Astrocyte (in vitro differentiated cells and primary cell): ENCODE measurements around the gene TIMM13. TPM values are rescaled to one million over a fixed set of nuclear protein-coding genes. Genes with fewer than 3 reads are reported as not detected.

Source experiments
- DNase-seq: peaks from one replicate; pipeline ENCODE4 v3.0.0-alpha.2; 2010; ENCODE audit warnings: low read depth
- FAIRE-seq: peaks from 2 replicates; lab custom pipeline; 2011; peaks lifted over from hg19 to GRCh38; lab: Jason Lieb, UNC
- H2AFZ ChIP-seq: 2 replicates; pipeline ENCODE4 v1.6.0; 2012; ENCODE audit warnings: low read depth, low read length, inconsistent platforms
- H3K27ac ChIP-seq: 2 replicates; pipeline ENCODE4 v1.5.1; 2011; ENCODE audit warnings: low read depth, low read length, inconsistent platforms
- H3K27me3 ChIP-seq: 2 replicates; pipeline ENCODE4 v1.6.0; 2011; ENCODE audit warnings: low read length, inconsistent platforms; ENCODE audit not compliant: insufficient read depth
- H3K36me3 ChIP-seq: 2 replicates; pipeline ENCODE4 v1.5.1; 2011; ENCODE audit warnings: low read length, inconsistent platforms; ENCODE audit not compliant: insufficient read depth
- H3K4me1 ChIP-seq: 2 replicates; pipeline ENCODE4 v1.5.1; 2011; ENCODE audit warnings: low read length, inconsistent platforms; ENCODE audit not compliant: insufficient read depth
- H3K4me2 ChIP-seq: 2 replicates; pipeline ENCODE4 v1.6.0; 2012; ENCODE audit warnings: low read length, inconsistent platforms
- H3K4me3 ChIP-seq: 2 replicates; pipeline ENCODE4 v1.5.1; 2011; ENCODE audit warnings: low read depth, mild to moderate bottlenecking, low read length, inconsistent platforms; ENCODE audit not compliant: insufficient read depth
- H3K79me2 ChIP-seq: 2 replicates; pipeline ENCODE4 v1.6.0; 2012; ENCODE audit warnings: mild to moderate bottlenecking, low read length, inconsistent platforms; ENCODE audit not compliant: insufficient read depth
- H3K9ac ChIP-seq: 2 replicates; pipeline ENCODE4 v1.6.0; 2012; ENCODE audit warnings: mild to moderate bottlenecking, low read length, inconsistent platforms
- H3K9me3 ChIP-seq: 2 replicates; pipeline ENCODE4 v1.5.1; 2012; ENCODE audit warnings: low read depth, mild to moderate bottlenecking, low read length, inconsistent platforms; ENCODE audit not compliant: insufficient read depth
- H4K20me1 ChIP-seq: 2 replicates; pipeline ENCODE4 v1.6.0; 2012; ENCODE audit warnings: low read length, inconsistent platforms; ENCODE audit not compliant: insufficient read depth
- H3K27ac Mint-ChIP-seq: one replicate; pipeline ENCODE4 v1.8.0; 2021; ENCODE audit warnings: mild to moderate bottlenecking, mixed read lengths; ENCODE audit not compliant: unreplicated experiment
- H3K27me3 Mint-ChIP-seq: one replicate; pipeline ENCODE4 v1.8.0; 2021; ENCODE audit warnings: low read depth, mixed read lengths; ENCODE audit not compliant: unreplicated experiment
- H3K36me3 Mint-ChIP-seq: one replicate; pipeline ENCODE4 v1.8.0; 2021; ENCODE audit warnings: low read depth, mixed read lengths; ENCODE audit not compliant: unreplicated experiment
- H3K4me1 Mint-ChIP-seq: one replicate; pipeline ENCODE4 v1.8.0; 2021; ENCODE audit warnings: low read depth, mixed read lengths; ENCODE audit not compliant: unreplicated experiment
- H3K4me3 Mint-ChIP-seq: one replicate; pipeline ENCODE4 v1.8.0; 2021; ENCODE audit warnings: mild to moderate bottlenecking, moderate library complexity, mixed read lengths; ENCODE audit not compliant: unreplicated experiment
- H3K9me3 Mint-ChIP-seq: one replicate; pipeline ENCODE4 v1.8.0; 2021; ENCODE audit warnings: mild to moderate bottlenecking, mixed read lengths; ENCODE audit not compliant: unreplicated experiment
- CTCF ChIP-seq: IDR thresholded peaks from 2 replicates; pipeline ENCODE4 v1.5.1; 2011; ENCODE audit warnings: low read depth, mild to moderate bottlenecking, inconsistent platforms, low read length, moderate library complexity; ENCODE audit not compliant: insufficient read depth
- EZH2 ChIP-seq: IDR thresholded peaks from 2 replicates; pipeline ENCODE4 v1.6.1; 2012; ENCODE audit warnings: mild to moderate bottlenecking, low read length, inconsistent platforms; ENCODE audit not compliant: insufficient read depth
- total RNA-seq: library from RNA; stranded (reverse); gene quantifications from 2 replicates; pipeline ENCODE4 v1.2.1, GENCODE V29; 2021

Gene TIMM13
- total RNA-seq, 1 donor from 2014 or later = 105 TPM

GRCh38 chr19:2431318-2432055 lies 4.1 kb upstream of the TIMM13 start:
- no peak for DNase-seq
- Mint-ChIP-seq H3K4me3 (no peak overlapping the region), H3K27me3 (no peaks in the 10 kb centered on the region), H3K27ac (no peak overlapping the region), H3K36me3 (peaks cover 4% of the 10 kb centered on the region), H3K9me3 (no peaks in the 10 kb centered on the region), H3K4me1 (peaks cover 3% of the 10 kb centered on the region)
- no peaks in the 10 kb centered on the region for H3K9me3 ChIP-seq
- peaks cover 5% of the 10 kb centered on the region for H3K36me3 ChIP-seq
- FAIRE-seq = no peak
- TF ChIP-seq CTCF = no peak
- no peak for TF ChIP-seq EZH2
- H3K4me3 ChIP-seq = no peak overlapping the region
- H3K4me1 ChIP-seq = peaks cover 9% of the 10 kb centered on the region
- no peaks in the 10 kb centered on the region for H3K27me3 ChIP-seq
- no peak overlapping the region for H3K27ac ChIP-seq
- H2AFZ ChIP-seq = no peak overlapping the region
- H3K9ac ChIP-seq = no peak overlapping the region
- peaks cover 10% of the 10 kb centered on the region for H3K79me2 ChIP-seq
- H3K4me2 ChIP-seq = no peak overlapping the region
- peaks cover 16% of the 10 kb centered on the region for H4K20me1 ChIP-seq

- H3K9me3 Mint-ChIP-seq = no peaks in the 10 kb centered on the region
- Histone ChIP-seq H3K36me3 (peaks cover 5% of the 10 kb centered on the region), H3K9me3 (no peaks in the 10 kb centered on the region), H3K9ac (no peak overlapping the region), H3K4me1 (peaks cover 21% of the 10 kb centered on the region), H3K4me3 (no peak overlapping the region), H3K27ac (no peak overlapping the region), H3K27me3 (no peaks in the 10 kb centered on the region), H2AFZ (no peak overlapping the region), H3K4me2 (no peak overlapping the region), H4K20me1 (peaks cover 20% of the 10 kb centered on the region), H3K79me2 (peaks cover 24% of the 10 kb centered on the region)
- H3K27ac Mint-ChIP-seq = no peak overlapping the region
- DNase-seq (no peak), FAIRE-seq (no peak)
- peaks cover 4% of the 10 kb centered on the region for H3K4me1 Mint-ChIP-seq
- no peak overlapping the region for H3K4me3 Mint-ChIP-seq
- H3K27me3 Mint-ChIP-seq = no peaks in the 10 kb centered on the region
- H3K36me3 Mint-ChIP-seq = peaks cover 2% of the 10 kb centered on the region
- TF ChIP-seq CTCF (no peak), EZH2 (no peak)
Measured at GRCh38 chr19:2429917-2430535, 2.6 kb upstream of the TIMM13 start.
